ENCODE data around the gene TMEM217.

TMEM217 gene

DNA sequence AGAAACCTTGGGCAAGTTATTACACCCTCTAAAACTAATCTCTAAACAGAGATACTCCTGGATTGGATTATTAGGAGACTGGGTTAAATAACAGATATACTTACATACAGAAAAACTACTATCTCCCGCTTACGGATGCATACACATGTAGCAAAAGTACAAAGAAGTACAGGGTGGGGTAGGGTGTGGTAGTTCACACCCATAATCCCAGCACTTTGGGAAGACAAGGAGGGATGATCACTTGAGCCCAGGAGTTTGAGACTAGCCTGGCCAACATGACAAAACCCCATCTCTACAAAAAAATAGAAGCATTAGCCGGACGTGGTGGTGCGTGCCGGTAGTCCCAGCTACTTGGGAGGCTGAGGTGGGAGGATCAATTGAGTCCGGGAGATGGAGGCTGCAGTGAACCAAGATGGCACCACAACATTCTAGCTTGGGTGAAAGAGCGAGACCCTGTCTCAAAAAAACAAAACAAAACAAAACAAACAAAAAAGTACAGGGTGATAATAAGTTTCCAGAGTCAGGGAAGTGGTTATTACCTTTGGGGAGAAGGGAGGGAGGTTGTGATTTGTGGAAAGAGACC is 79.9 kb downstream of the TMEM217 start:
- no peak for DNase-seq

- no peak for DNase-seq
Observed at GRCh38 chr6:37177077-37177934, 80.6 kb downstream of the TMEM217 start.

GRCh38 chr6:37176268-37177076 is 81.5 kb downstream of the TMEM217 start:
- no peak for DNase-seq

- DNase-seq: no peak
Observed at GRCh38 chr6:37175332-37176267, 82.3 kb downstream of the TMEM217 start.

GRCh38 chr6:37174515-37175331 is 83.2 kb downstream of the TMEM217 start:
- DNase-seq: no peak

DNA sequence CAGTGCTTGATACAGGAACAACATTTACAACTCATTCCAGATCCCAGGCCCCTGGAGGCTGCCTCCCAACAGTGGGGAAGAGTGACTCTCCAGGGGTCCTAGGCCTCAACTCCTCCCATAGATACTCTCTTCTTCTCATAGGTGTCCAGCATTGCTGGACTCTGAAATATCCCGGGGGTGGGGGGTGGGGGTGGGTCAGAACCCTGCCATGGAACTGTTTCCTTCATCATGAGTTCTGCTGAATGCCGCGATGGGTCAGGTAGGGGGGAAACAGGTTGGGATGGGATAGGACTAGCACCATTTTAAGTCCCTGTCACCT is 83.8 kb downstream of the TMEM217 start:
- no peak for DNase-seq

- peak; percentile 49 for DNase-seq
Observed at GRCh38 chr6:37173493-37174195, 84.3 kb downstream of the TMEM217 start.

DNA sequence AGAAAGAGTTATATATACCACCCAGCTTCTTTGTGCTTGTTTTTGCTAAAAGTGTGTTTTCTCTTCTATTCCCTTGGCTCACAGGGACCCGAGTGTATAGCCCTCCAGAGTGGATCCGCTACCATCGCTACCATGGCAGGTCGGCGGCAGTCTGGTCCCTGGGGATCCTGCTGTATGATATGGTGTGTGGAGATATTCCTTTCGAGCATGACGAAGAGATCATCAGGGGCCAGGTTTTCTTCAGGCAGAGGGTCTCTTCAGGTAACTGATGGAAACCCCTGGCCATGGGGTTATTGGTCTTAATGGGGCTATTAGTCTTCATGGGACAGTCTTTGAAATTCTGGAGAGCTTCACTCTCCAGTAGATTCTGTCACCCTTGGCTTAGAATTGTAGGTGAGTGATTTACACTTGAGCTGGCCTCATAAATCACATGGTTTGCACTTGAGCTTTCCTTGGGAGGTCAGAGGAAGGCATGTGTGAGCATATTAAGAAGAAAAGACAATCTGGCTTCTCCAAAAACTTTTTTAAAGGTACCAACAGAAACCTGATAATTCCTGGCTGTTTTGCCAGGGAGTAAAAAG is 84.9 kb downstream of the TMEM217 start:
- no peak for DNase-seq

GRCh38 chr6:37171970-37172812 is 85.8 kb downstream of the TMEM217 start:
- DNase-seq: peak; percentile 97

- DNase-seq: peak; percentile 29
Observed at GRCh38 chr6:37171201-37171969, 86.6 kb downstream of the TMEM217 start.

DNA sequence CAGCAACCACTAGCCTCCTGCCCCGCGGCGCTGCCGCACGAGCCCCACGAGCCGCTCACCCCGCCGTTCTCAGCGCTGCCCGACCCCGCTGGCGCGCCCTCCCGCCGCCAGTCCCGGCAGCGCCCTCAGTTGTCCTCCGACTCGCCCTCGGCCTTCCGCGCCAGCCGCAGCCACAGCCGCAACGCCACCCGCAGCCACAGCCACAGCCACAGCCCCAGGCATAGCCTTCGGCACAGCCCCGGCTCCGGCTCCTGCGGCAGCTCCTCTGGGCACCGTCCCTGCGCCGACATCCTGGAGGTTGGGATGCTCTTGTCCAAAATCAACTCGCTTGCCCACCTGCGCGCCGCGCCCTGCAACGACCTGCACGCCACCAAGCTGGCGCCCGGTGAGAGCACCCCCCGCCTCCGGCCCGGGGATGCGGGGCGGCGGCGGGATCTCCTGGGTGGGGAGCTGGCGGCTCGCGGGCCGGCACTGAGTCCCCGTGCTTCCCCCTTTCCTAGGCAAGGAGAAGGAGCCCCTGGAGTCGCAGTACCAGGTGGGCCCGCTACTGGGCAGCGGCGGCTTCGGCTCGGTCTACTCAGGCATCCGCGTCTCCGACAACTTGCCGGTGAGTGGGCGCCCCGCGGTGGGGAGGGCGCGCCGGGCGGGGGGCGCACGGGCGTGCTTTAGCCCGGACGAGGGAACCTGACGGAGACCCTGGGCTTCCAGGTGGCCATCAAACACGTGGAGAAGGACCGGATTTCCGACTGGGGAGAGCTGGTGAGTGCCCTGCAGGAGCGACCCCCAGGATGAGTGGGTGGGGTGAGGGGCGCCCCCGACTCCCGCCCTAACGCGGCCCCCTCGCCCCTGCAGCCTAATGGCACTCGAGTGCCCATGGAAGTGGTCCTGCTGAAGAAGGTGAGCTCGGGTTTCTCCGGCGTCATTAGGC is 87.4 kb downstream of the TMEM217 start:
- DNase-seq: peak; percentile 40

- DNase-seq: peak; percentile 99
Observed at GRCh38 chr6:37169496-37170272, 88.3 kb downstream of the TMEM217 start, which contains the start of gene PIM1. Gene PIM1 (plus strand): TSS chr6:37170152. CDS start chr6:37170576, 424 bp downstream.

DNA sequence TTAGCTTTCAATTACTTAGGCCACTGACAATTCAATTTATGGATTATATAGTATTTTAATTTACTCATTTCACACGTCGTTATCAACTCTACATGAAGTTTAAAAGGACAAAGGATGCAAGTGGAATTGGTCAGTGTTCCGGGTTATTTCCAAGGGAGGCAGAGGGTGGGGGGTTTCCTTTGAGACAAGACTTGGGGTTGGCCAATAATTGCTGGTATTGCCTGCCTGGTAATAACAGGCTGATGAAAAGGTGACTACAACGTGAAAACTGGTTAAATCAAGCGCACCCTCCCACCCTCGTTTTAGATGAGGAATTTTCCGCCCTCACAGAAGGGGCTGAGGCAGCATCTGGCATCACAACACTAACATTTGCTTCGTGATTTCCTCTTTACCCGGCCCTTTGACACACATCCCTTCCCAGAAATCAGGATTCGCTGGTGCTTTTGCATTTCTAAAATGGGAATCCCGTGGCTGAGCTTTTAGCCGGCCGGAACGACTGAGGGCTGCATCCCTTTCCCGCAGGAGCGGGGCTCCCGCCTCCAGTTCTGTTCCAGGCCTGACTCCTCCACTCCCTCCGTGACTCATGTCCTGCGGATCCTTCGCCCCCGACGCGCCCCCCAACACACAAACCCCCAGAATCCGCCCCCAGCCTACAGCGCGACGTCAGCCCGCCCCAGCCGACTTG is 89.0 kb downstream of the TMEM217 start:
- DNase-seq: peak; percentile 25

DNA sequence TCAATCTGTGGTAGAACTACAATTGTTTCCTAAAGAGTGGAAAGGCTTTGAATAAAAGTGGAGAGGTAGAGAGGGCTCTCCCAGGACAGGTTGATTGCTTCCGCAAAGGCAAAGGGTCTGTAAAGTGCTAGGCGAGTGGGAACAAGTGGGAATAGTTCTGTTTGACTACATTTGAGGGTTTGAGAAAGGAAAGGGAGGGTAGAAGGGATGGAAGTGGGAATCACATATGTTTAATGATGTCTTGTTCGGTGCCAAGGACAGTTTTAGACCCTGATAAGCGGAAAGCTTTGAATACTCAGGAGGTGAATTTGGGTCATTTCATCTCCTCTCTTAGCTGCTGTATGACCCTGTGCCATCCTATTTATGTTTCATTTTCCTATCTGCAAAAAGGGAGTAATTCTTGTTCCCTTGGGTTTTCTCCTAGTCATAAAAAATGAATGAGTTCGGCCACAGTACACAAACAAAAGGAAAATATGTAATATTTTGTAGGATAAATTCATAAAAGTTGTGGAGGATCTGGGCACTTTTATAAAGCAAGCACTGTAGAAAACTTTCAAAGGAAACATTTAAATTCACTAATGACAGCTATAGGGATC is 89.7 kb downstream of the TMEM217 start:
- DNase-seq: no peak

GRCh38 chr6:37162740-37163139 is 95.2 kb downstream of the TMEM217 start:
- DNase-seq: no peak

All from CD4-positive, alpha-beta T cell treated with Interleukin-17A for 1 hour (primary cell).